ENCODE results near the gene PPARG.
"Not testable (repeated sequence)": the region's sequence is repeated elsewhere in the genome, so short reads cannot be mapped to it uniquely, and the experiment has no call there.

Gene PPARG

DNA sequence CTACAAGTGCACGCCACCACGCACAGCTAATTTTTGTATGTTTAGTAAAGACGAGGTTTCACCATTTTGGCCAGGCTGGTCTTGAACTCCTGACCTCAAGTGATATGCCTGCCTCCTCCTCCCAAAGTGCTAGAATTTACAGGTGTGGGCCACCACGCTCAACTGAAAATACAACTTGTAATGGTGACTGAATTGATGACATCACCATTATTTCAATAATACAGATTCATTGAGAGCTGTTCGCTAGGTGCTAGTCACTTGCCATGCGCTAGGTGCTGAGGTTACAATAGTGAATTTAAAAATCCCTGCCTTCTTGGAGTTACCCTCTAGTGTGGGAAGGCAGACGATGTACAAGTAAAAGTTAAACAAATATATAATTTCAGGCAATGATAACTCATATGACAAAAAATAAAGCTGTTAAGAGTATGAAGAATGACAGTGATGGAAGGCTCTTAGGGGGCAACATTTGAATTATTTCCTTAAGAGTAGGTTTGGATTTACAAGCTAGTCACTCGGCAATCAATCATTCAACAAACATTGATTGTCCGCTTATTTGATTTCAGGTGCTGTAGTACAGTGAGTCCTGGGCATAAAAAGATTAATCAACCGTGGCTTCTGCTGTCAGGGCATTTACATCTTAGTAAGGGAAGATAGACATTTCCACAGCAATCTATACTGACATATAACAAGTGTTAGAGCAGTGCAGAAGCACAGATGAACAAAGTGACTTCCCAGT is 9.1 kb upstream of the PPARG start:
- DNase-seq (ENCODE audit: low read depth, low spot score) = no peak

DNA sequence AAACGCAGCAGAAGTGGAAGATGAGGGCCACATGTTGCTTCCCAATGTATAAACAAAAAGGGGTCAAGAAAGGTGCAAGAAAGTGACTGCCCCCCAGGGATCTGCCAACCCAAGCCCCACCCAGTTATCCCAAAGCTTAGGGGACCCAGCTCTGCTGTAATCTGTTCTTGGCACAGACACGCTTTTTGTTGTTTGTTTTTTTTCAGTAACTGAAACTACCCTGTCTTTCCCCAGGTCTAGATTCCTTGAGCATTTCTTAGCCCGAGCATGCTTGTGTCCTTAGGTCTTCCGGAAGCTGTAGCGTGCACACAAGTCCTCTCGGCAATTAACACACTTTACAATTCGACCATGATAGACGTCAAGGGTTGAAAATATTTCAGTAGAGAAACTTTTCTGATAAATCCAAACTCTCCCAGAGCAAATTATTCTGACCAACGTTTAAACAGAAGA is 8.5 kb upstream of the PPARG start:
- no peak for DNase-seq (ENCODE audit: low read depth, low spot score)

- no peak for DNase-seq (ENCODE audit: low read depth, low spot score)
These were observed 4.3 kb upstream of the PPARG start for GRCh38 chr3:12284591-12284990.

DNA sequence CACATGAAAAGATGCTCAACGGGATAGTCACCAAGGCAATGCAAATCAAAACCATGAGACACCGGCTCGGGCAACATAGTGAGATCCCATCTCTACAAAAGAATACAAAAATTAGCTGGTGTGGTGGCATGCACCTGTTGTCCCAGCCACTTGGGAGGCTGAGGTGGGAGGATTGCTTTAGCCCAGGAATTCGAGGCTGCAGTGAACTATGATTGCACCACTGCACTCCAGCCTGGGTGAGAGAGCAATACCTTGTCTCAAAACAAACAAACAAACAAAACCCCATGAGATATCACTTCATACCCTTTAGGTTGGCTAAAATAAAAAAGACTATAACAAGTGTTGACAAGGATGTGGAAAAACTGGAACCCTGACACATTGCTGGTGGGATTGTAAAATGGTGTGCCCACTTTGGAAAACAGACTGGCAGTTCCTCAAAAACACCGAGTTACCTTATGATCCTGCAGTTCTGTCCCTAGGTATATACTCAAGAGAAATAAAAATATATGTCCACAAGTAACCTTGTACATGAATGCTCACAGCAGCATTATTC is 3.8 kb upstream of the PPARG start:
- no peak for DNase-seq (ENCODE audit: low read depth, low spot score)

DNA sequence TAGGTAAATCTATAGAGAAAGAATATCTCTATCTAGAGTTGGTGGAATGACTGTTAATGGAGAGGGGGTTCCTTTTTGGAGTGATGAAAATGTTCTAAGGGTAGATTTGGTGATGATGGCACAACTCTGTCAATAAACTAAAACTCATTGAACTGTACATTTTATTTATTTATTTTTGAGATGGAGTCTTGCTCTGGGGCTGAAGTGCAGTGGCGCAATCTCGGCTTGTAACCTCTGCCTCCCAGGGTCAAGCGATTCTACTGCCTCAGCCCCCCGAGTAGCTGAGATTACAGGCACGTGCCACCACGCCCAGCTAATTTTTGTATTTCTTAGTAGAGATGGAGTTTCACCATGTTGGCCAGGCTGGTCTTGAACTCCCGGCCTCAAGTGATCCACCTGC is 3.1 kb upstream of the PPARG start:
- DNase-seq (ENCODE audit: low read depth, low spot score) = not testable (repeated sequence)

- no peak for DNase-seq (ENCODE audit: low read depth, low spot score)
These were observed 2.4 kb upstream of the PPARG start for GRCh38 chr3:12286504-12286903.

GRCh38 chr3:12286927-12287726 is 1.7 kb upstream of the PPARG start:
- DNase-seq (ENCODE audit: low read depth, low spot score) = no peak

GRCh38 chr3:12287727-12288181 is 1.1 kb upstream of the PPARG start:
- no peak for DNase-seq (ENCODE audit: low read depth, low spot score)

GRCh38 chr3:12289524-12289923 is 654 bp downstream of the PPARG start:
- no peak for DNase-seq (ENCODE audit: low read depth, low spot score)

DNA sequence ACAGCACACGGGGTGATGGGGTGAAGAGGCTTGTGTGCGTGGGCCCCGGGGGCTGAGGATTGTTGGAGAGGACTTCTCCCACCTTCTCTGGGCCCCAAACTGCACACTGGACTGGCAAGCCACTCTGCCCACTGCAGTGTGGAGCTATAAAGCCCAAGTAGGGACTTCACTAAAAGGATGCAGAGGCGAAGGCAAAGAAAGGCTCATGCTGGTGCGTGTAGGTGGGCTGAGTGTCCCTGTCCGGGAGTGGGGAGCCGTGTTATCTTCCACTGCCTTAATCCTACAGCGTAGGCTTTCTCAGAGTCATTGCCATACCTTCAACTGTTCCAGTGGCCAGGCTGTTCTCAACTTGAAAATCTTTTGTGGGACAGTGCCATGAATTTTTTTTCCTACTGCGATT is 3.9 kb downstream of the PPARG start:
- no peak for DNase-seq (ENCODE audit: low read depth, low spot score)

GRCh38 chr3:12294885-12295580 is 6.2 kb downstream of the PPARG start:
- no peak for DNase-seq (ENCODE audit: low read depth, low spot score)

- DNase-seq (ENCODE audit: low read depth, low spot score) = no peak
These were observed 7.6 kb downstream of the PPARG start for GRCh38 chr3:12296511-12296910.

DNA sequence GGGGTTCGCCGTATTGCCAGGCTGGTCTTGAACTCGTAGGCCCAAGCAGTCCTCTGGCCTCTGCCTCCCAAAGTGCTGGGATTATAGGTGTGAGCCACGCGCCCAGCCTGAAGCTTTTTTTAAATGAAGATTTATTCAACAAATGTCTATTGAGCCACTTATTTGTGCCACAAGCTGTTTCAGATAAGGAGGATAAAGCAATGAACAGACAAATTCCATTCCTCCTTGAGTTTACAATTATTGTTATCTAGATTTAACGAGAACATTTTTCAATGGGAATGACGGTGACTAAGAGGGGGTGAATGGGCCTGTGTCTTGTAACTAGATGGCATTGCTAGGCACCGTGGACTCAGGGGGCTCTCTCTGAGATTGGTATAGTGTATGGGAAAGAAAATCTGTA is 10.2 kb downstream of the PPARG start:
- no peak for DNase-seq (ENCODE audit: low read depth, low spot score)

- DNase-seq (ENCODE audit: low read depth, low spot score) = no peak
These were observed 11.3 kb downstream of the PPARG start for GRCh38 chr3:12300137-12300536.

DNA sequence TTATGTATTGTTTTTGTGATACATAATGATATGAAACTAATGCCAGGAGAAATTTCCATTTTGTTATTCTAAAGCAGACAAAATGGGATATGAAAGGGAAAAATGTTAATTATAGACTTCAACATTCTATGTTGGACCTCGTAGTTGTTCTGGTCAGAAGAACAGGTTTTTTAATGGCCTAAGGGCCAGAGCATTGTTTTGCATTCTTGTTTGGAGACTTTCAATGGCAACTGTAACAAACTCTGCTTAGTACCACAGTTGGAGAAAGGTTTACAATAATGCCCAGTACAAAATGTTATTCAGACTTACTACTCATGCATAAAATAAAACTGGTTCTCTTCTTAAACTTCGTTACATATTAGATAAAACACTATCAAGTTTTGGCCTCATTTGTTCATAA is 12.2 kb downstream of the PPARG start:
- no peak for DNase-seq (ENCODE audit: low read depth, low spot score)

DNA sequence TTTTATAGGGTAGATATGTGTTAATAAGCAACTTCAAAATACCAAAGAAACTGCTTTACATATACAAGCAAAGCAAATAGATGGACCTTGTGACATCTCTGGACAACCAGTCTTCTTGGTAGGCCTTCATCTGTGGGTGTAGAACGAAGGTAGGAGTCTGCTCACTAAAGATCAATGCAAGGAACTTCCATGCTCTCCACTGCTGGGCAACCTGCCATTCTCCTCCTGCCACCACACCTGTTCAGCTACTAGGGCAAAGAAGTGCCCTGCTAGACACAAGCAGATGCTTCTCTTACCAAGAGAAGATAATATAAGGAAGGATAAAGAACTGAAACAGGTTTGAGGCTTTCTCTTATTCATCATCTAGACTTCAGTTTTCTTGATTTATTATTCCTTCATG is 12.6 kb downstream of the PPARG start:
- DNase-seq (ENCODE audit: low read depth, low spot score) = no peak

GRCh38 chr3:12302564-12302963 is 13.7 kb downstream of the PPARG start:
- no peak for DNase-seq (ENCODE audit: low read depth, low spot score)

GRCh38 chr3:12303534-12303933 is 14.7 kb downstream of the PPARG start:
- no peak for DNase-seq (ENCODE audit: low read depth, low spot score)

- no peak for DNase-seq (ENCODE audit: low read depth, low spot score)
These were observed 15.1 kb downstream of the PPARG start for GRCh38 chr3:12303993-12304392.

DNA sequence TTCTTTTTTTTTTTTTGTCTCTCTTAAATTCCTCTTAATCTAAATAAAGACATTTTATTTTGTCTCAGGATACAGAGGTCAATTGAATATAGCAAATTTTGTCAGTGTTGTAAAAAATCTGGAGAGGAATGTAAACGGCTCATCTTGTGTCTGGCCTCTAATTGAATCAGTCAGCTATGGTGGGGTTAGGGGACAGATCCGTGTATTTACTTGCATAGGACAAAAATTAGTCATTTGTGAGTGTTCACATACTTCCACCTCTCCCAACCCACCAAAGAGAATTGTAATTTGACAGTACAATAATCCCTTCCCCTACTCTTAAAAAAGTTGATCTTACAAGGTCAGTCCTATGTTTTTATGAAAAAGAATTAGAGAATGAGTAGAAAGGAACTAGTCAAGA is 18.3 kb downstream of the PPARG start:
- no peak for DNase-seq (ENCODE audit: low read depth, low spot score)

GRCh38 chr3:12308517-12308916 is 19.6 kb downstream of the PPARG start:
- DNase-seq (ENCODE audit: low read depth, low spot score) = no peak

DNA sequence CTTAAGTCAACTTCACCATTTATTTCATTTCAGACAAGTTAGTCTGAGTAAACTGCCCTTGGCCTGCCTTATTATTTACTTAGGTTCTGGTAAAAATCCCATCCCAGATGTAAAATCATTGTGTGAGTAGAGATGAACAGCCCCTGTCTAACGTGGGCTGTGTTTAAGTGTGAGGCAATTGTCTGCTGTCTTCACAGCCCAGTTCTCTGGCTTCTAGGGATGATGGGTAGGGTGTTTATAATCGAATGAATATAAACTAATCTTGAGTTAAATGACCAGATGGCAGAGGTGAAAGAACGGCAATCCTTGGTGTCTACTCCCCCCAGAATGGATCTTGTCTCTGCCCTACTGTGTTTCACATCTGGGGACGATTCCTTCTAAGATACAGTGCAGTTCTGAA is 20.8 kb downstream of the PPARG start:
- no peak for DNase-seq (ENCODE audit: low read depth, low spot score)
